HEK293 (cell line): ENCODE results near the gene PASK.

ENCODE experiments used
- OSR2 ChIP-seq: fragments of 450-650 bp; formaldehyde crosslinking; IDR thresholded peaks from 2 replicates; pipeline ENCODE4 v1.5.1; 2016; ENCODE audit warnings: missing biosample characterization, missing genetic modification characterization
- ZNF138 ChIP-seq: fragments of 450-650 bp; formaldehyde crosslinking; IDR thresholded peaks from 2 replicates; pipeline ENCODE4 v1.5.1; 2016; ENCODE audit warnings: missing biosample characterization, missing genetic modification characterization, borderline replicate concordance
- ZNF169 ChIP-seq: fragments of 450-650 bp; formaldehyde crosslinking; IDR thresholded peaks from 2 replicates; pipeline ENCODE4 v1.5.1; 2016; ENCODE audit warnings: missing biosample characterization, missing genetic modification characterization
- ZNF24 ChIP-seq: fragments of 450-650 bp; formaldehyde crosslinking; IDR thresholded peaks from 2 replicates; pipeline ENCODE4 v1.5.1; 2016; ENCODE audit warnings: missing biosample characterization, missing genetic modification characterization
- ZNF549 ChIP-seq: fragments of 450-650 bp; IDR thresholded peaks from 2 replicates; pipeline ENCODE4 v1.5.1; 2018; ENCODE audit warnings: missing biosample characterization, missing genetic modification characterization, mild to moderate bottlenecking, inconsistent platforms, moderate library complexity
- ZNF600 ChIP-seq: fragments of 450-650 bp; formaldehyde crosslinking; IDR thresholded peaks from 2 replicates; pipeline ENCODE4 v1.5.1; 2016; ENCODE audit warnings: missing biosample characterization, missing genetic modification characterization
- TF ChIP-seq, protein P1 (sequence below): fragments of 450-650 bp; formaldehyde crosslinking; IDR thresholded peaks from 2 replicates; pipeline ENCODE4 v1.5.1; 2016; ENCODE audit warnings: missing biosample characterization, missing genetic modification characterization
- TF ChIP-seq, protein P2 (sequence below): fragments of 450-650 bp; formaldehyde crosslinking; IDR thresholded peaks from 2 replicates; pipeline ENCODE4 v1.5.1; 2016; ENCODE audit warnings: missing biosample characterization, missing genetic modification characterization
- TF ChIP-seq, protein P3 (sequence below): fragments of 450-650 bp; formaldehyde crosslinking; IDR thresholded peaks from 2 replicates; pipeline ENCODE4 v1.5.1; 2016; ENCODE audit warnings: missing biosample characterization, missing genetic modification characterization

GRCh38 chr2:241063093-241063551 is 86.2 kb downstream of the PASK start:
- TF ChIP-seq, protein P1, sequence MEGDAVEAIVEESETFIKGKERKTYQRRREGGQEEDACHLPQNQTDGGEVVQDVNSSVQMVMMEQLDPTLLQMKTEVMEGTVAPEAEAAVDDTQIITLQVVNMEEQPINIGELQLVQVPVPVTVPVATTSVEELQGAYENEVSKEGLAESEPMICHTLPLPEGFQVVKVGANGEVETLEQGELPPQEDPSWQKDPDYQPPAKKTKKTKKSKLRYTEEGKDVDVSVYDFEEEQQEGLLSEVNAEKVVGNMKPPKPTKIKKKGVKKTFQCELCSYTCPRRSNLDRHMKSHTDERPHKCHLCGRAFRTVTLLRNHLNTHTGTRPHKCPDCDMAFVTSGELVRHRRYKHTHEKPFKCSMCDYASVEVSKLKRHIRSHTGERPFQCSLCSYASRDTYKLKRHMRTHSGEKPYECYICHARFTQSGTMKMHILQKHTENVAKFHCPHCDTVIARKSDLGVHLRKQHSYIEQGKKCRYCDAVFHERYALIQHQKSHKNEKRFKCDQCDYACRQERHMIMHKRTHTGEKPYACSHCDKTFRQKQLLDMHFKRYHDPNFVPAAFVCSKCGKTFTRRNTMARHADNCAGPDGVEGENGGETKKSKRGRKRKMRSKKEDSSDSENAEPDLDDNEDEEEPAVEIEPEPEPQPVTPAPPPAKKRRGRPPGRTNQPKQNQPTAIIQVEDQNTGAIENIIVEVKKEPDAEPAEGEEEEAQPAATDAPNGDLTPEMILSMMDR (tag by site-specific recombination) = no peak
- TF ChIP-seq ZNF169 (tag by site-specific recombination) = no peak
- TF ChIP-seq ZNF600 (tag by site-specific recombination) = no peak
- no peak for TF ChIP-seq OSR2
- no peak for TF ChIP-seq ZNF549 (tag by site-specific recombination)
- no peak for TF ChIP-seq ZNF24 (tag by site-specific recombination)
- no peak for TF ChIP-seq ZNF138 (tag by site-specific recombination)
- TF ChIP-seq, protein P2, sequence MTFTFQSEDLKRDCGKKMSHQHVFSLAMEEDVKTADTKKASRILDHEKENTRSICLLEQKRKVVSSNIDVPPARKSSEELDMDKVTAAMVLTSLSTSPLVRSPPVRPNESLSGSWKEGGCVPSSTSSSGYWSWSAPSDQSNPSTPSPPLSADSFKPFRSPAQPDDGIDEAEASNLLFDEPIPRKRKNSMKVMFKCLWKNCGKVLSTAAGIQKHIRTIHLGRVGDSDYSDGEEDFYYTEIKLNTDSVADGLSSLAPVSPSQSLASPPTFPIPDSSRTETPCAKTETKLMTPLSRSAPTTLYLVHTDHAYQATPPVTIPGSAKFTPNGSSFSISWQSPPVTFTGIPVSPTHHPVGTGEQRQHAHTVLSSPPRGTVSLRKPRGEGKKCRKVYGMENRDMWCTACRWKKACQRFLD (tag by site-specific recombination) = no peak
- TF ChIP-seq, protein P3, sequence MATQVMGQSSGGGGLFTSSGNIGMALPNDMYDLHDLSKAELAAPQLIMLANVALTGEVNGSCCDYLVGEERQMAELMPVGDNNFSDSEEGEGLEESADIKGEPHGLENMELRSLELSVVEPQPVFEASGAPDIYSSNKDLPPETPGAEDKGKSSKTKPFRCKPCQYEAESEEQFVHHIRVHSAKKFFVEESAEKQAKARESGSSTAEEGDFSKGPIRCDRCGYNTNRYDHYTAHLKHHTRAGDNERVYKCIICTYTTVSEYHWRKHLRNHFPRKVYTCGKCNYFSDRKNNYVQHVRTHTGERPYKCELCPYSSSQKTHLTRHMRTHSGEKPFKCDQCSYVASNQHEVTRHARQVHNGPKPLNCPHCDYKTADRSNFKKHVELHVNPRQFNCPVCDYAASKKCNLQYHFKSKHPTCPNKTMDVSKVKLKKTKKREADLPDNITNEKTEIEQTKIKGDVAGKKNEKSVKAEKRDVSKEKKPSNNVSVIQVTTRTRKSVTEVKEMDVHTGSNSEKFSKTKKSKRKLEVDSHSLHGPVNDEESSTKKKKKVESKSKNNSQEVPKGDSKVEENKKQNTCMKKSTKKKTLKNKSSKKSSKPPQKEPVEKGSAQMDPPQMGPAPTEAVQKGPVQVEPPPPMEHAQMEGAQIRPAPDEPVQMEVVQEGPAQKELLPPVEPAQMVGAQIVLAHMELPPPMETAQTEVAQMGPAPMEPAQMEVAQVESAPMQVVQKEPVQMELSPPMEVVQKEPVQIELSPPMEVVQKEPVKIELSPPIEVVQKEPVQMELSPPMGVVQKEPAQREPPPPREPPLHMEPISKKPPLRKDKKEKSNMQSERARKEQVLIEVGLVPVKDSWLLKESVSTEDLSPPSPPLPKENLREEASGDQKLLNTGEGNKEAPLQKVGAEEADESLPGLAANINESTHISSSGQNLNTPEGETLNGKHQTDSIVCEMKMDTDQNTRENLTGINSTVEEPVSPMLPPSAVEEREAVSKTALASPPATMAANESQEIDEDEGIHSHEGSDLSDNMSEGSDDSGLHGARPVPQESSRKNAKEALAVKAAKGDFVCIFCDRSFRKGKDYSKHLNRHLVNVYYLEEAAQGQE (tag by site-specific recombination) = no peak
